HG03159 (cell line): ENCODE results near the gene MLLT10.
A peak's percentile ranks its signal among the peaks of the same experiment; 100 is the strongest.
"Not testable (repeated sequence)": the region's sequence is repeated elsewhere in the genome, so short reads cannot be mapped to it uniquely, and the experiment has no call there.

ENCODE experiments used
- ATAC-seq: cut with Tn5 transposase; IDR thresholded peaks from one replicate; pipeline ENCODE4 v1.9.1; 2021; ENCODE audit warnings: mild to moderate bottlenecking, moderate library complexity; ENCODE audit not compliant: unreplicated experiment

The MLLT10 gene

DNA sequence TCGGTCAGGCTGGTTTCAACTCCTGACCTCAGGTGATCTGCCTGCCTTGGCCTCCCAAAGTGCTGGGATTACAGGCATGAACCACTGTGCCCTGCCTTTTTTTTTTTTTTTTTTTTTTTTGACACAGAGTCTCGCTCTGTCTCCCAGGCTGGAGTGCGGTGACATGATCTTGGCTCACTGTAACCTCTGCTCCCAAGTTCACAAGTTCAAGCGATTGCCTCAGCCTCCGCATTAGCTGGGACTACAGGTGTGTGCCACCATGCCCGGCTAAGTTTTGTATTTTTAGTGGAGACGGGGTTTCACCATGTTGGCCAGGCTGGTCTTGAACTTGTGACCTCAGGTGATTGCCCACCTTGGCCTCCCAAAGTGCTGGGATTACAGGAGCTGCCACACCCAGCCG lies 94.6 kb downstream of the MLLT10 start:
- not testable (repeated sequence) for ATAC-seq

DNA sequence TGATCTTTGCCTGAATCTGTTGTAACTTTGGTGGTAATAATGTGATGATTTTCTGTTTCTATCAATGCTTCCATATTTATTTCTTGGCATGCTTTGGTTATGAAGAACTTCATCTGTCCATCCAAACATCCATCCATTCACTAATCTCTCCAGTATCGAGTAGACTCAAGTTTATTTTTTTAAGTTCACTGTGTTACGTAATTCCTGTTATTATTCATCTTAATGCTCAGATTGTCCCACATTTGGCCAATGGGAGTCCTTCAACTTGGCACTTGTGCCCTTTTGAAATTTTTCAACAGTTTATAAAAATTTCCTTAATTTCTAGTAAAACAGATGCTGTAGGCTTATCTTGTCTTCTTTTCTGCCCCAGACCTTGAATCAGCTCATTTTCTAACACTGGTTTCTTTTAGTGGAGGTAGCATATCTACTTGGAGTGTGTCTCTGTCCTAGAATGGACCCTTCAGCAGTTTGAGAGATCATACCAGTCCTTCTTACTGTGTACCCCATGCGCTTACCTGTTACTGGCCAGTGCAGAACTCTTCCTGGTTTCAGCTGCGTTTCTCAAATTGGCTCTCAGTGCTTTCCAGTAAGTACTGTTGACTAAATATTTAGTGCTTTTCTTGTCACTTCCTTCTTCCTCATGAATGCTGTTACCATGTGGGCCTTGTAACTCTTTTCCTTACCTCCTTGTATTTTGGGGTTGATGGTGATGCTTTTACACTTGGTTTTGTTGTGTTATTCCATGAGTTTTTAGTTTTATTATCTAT lies 100.8 kb downstream of the MLLT10 start:
- no peak for ATAC-seq

- ATAC-seq = no peak
These were observed 103.8 kb downstream of the MLLT10 start for GRCh38 chr10:21637795-21638194.

GRCh38 chr10:21638681-21639080 lies 104.6 kb downstream of the MLLT10 start:
- ATAC-seq = no peak

DNA sequence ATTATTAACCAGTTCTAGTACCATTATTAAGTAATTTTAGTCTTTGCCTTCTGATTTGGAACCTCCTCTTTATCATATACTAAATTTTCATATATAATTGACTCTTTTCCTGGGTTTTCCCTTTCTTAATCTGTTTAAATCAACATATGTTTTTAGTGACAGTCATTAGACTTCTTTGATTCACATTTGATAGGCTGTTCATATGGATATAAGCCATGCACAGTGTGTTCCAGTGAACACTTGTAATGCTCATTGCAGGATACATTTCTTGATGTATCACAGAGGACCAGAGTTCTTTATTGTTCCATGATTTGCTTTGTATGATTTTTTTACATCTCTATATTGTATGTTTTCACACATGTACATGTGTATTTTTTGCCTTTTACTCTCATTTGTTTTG lies 114.0 kb downstream of the MLLT10 start:
- ATAC-seq = no peak

DNA sequence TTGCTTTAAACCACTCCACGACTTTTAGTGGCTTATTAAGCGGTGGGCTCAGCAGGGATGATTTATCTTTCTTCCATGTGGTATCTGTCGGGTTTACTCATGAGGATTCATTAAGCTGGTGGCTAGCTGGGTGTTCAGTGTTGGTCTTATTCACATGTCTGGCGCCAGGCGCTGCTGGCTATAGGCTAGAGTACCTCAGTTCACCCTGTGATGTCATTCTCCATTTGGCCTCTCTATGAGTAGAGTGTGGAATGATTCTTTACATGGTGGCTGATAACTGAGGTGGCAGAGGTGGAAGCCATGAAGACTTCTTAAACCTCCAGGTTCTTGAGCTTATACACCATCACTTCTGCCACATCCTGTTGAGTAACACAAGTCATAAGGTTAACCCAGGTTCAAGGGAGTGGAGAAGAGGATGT lies 115.4 kb downstream of the MLLT10 start:
- ATAC-seq = no peak

DNA sequence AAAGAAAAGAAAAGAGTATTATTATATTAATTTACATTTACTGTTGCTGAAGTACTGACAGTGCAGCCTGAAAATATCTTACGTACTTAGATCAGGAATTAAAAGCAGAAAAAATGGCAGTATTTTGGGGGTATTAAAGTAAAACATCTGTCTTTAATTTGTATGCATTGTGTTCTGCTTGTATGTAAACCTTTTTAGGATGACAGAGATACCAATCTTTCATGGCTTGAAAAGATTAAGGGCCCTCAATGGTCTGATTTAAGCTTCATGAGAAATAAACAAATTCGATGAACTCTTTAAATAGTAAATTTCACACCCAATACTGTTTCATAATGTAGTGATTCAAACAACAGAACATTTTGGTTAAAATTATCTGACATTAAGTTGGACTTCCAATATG lies 116.3 kb downstream of the MLLT10 start:
- ATAC-seq = no peak

- no peak for ATAC-seq
These were observed 121.2 kb downstream of the MLLT10 start for GRCh38 chr10:21655236-21655635.

DNA sequence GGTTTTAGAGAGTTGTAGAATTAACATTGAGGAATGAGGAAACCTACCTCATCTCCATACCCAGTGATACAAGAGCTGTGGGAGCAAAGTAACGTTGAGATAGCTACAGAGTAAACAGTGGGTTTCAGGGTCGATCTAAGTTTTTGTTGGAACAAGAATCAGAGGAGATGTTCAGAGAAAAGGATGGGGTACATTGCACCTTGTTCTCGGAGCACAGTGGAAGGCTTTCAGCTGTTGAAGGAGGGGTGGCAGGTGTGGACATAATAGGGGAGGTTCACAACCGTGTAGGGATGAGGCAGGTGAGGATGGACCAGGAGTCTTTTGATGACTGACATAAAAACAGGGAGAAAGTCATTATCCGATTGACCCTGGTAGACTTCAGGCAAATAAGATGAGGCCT lies 121.7 kb downstream of the MLLT10 start:
- no peak for ATAC-seq

GRCh38 chr10:21661087-21661486 lies 127.1 kb downstream of the MLLT10 start:
- ATAC-seq = no peak

DNA sequence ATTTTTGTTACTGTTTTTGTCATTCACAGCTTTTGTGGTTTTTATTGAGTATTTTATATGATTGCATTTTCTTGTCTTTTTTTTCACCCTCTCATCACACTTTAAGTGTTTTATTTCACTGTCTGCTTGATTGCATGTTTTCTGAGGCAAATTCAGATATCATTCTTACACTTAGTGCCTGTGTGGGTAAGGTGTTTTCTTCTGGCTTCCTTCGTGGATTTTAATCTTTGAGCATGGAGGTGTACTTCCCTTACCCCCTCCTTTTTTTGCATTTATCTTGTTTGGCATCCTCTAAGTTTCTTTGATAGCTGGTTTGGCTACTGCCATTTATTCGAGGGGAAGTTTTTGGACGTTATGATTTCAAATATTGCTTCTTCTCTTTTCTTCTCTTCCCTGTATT lies 127.9 kb downstream of the MLLT10 start:
- ATAC-seq = no peak

GRCh38 chr10:21662635-21663034 lies 128.6 kb downstream of the MLLT10 start:
- ATAC-seq = no peak

- ATAC-seq = no peak
These were observed 134.8 kb downstream of the MLLT10 start for GRCh38 chr10:21668831-21669230.

DNA sequence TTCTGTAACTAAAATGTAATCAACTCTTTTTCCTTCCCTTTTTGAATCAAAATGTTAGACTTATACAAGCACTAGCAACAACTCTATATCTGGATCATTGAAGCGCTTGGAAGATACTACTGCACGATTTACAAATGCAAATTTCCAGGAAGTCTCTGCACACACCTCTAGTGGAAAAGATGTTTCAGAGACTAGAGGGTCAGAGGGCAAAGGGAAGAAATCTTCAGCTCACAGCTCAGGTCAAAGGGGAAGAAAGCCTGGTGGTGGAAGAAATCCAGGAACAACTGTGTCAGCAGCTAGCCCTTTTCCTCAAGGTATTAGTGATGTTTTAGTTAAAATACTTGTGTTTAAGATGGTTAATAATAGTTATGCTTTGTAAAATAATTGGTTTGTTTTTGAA lies 136.4 kb downstream of the MLLT10 start:
- no peak for ATAC-seq

DNA sequence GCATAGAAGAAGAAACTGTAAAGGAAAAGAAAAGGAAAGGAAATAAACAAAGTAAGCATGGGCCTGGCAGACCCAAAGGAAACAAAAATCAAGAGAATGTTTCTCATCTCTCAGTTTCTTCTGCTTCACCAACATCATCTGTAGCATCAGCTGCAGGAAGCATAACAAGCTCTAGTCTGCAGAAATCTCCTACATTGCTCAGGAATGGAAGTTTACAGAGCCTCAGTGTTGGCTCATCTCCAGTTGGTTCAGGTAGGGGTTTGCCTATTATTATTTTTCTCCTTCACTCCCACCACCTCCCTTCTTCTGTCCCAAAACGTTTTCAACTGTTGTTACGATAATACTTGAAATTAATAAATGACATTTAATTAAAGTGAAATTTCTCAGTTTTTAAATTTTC lies 139.6 kb downstream of the MLLT10 start:
- no peak for ATAC-seq

- ATAC-seq = peak; percentile 64
These were observed 141.2 kb downstream of the MLLT10 start for GRCh38 chr10:21675157-21675796.

DNA sequence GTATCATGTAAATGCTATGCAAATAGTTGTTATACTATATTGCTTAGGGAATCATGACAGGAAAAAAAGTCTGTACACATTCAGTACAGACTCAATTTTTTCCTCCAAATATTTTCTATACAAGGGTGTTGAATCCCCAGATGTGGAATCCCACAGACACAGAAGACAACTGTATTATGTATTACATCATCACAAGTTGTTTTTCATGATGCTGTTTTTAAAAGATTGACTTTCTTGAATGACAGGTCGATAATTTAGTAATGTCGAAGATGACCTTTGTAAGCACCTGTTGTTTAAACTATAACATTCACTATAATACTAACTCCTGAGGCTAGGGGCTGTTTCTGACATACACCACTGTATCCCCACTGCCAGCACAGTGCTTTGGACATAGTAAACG lies 143.5 kb downstream of the MLLT10 start:
- no peak for ATAC-seq

DNA sequence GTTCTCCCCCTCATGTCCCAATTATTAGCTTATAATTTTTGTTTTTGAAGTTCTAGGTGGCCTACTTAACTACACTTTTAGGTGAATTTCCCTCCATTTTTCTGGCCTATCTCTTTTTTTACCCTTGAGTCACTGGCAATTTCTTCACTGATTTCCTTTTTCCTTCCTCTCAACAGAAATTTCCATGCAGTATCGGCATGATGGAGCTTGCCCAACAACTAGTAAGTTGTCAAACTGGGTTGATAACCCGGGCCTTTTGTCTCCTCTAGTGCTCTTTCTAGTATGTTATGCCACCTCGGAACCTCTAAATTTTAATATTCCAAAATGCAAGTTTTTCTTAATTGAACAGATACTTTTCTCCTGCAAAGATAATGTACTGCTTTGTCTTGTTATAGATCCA lies 147.1 kb downstream of the MLLT10 start:
- no peak for ATAC-seq

GRCh38 chr10:21687266-21688008 lies 153.4 kb downstream of the MLLT10 start:
- no peak for ATAC-seq

DNA sequence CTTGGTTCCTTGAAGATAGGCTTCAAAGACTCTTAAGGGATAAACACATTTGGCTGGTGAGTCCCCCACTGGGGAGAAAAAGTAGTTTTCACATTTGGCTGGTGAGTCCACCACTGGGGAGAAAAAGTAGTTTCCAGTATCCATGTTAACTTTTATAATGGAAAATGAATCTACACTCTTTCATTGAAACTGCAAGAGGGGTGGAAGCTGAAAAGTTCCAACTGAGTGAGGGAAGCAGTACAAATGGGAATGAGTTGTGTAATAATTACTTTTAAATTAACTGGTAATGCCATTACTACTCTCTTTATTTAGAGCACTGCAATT lies 153.9 kb downstream of the MLLT10 start:
- no peak for ATAC-seq

GRCh38 chr10:21688870-21689269 lies 154.8 kb downstream of the MLLT10 start:
- no peak for ATAC-seq

DNA sequence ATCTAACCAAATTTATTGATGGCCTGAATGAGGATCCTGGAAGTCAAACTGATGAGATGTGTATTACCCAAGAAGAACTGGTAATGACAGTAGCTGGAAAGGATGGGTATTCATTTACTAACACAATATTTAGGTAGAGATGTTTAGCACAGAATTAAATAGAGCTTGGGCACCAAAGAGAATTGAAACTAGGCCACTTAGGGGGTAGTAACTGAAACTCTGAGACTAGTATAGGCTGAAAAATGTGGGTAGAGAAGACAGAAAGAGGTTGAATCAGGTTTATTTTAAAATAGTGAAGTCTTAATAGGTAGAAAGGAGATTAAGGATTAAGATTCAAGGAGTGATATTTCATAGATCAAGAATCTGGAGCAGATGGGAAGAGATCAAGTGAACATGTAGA lies 155.8 kb downstream of the MLLT10 start:
- ATAC-seq = no peak
